HG03354 (cell line): ENCODE data around the gene SFMBT2.
"Not testable (repeated sequence)": the region's sequence is repeated elsewhere in the genome, so short reads cannot be mapped to it uniquely, and the experiment has no call there.

ENCODE experiments used
- ATAC-seq: cut with Tn5 transposase; IDR thresholded peaks from one replicate; pipeline ENCODE4 v1.9.1; 2021; ENCODE audit warnings: mild to moderate bottlenecking; ENCODE audit not compliant: unreplicated experiment, poor library complexity, severe bottlenecking

The SFMBT2 gene

GRCh38 chr10:7206412-7207100 is 204.3 kb downstream of the SFMBT2 start:
- ATAC-seq: no peak

- no peak for ATAC-seq
These were observed 205.2 kb downstream of the SFMBT2 start for GRCh38 chr10:7205656-7206055.

- ATAC-seq: no peak
These were observed 208.0 kb downstream of the SFMBT2 start for GRCh38 chr10:7202793-7203355.

- no peak for ATAC-seq
These were observed 211.6 kb downstream of the SFMBT2 start for GRCh38 chr10:7199152-7199760.

- no peak for ATAC-seq
These were observed 214.6 kb downstream of the SFMBT2 start for GRCh38 chr10:7196284-7196683.

GRCh38 chr10:7195118-7195517 is 215.7 kb downstream of the SFMBT2 start:
- ATAC-seq: no peak

- no peak for ATAC-seq
These were observed 216.3 kb downstream of the SFMBT2 start for GRCh38 chr10:7194571-7194970.

- no peak for ATAC-seq
These were observed 217.5 kb downstream of the SFMBT2 start for GRCh38 chr10:7193369-7193768.

- no peak for ATAC-seq
These were observed 217.9 kb downstream of the SFMBT2 start for GRCh38 chr10:7192831-7193361.

GRCh38 chr10:7192061-7192460 is 218.8 kb downstream of the SFMBT2 start:
- ATAC-seq: no peak

GRCh38 chr10:7190772-7191171 is 220.1 kb downstream of the SFMBT2 start:
- ATAC-seq: not testable (repeated sequence)

GRCh38 chr10:7189909-7190308 is 220.9 kb downstream of the SFMBT2 start:
- ATAC-seq: no peak

GRCh38 chr10:7188456-7189050 is 222.3 kb downstream of the SFMBT2 start:
- ATAC-seq: no peak

- no peak for ATAC-seq
These were observed 224.3 kb downstream of the SFMBT2 start for GRCh38 chr10:7186387-7187018.

GRCh38 chr10:7185367-7185690 is 225.5 kb downstream of the SFMBT2 start:
- ATAC-seq: no peak

GRCh38 chr10:7184660-7185366 is 226.0 kb downstream of the SFMBT2 start:
- ATAC-seq: peak; percentile 43

- ATAC-seq: not testable (repeated sequence)
These were observed 226.7 kb downstream of the SFMBT2 start for GRCh38 chr10:7184116-7184515.

GRCh38 chr10:7182327-7182726 is 228.5 kb downstream of the SFMBT2 start:
- ATAC-seq: not testable (repeated sequence)

- no peak for ATAC-seq
These were observed 229.4 kb downstream of the SFMBT2 start for GRCh38 chr10:7181420-7181819.

GRCh38 chr10:7179536-7179935 is 231.3 kb downstream of the SFMBT2 start:
- no peak for ATAC-seq
